Activated CD8-positive, alpha-beta memory T cell treated with anti-CD3 and anti-CD28 coated beads, Interleukin-2, amount 50 U/mL, for 24 hours (primary cell): Measurements from ENCODE around the gene MCU.
"Not testable (repeated sequence)": the region's sequence is repeated elsewhere in the genome, so short reads cannot be mapped to it uniquely, and the experiment has no call there.

Source experiments
- DNase-seq: peaks from one replicate; pipeline ENCODE4 v3.0.0-alpha.2; 2020; ENCODE audit errors: extremely low read depth

The MCU gene

DNA sequence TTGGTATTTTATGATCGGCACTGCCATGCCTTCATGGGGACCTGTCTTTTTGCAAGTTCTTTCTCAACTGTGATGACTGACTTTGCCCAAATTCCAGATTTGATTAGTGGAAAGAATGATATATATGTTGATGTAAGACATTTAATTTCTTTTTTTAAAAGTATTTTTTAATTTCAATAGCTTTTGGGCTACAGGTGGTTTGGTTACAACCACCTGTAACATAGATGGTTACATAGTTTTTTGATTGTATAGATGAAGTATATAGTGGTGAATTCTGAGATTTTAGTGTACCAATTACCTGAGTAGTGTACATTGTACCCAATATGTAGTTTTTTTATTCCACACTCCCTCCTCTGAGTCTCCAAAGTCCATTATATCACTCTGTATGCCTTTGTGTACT lies 69.6 kb downstream of the MCU start:
- no peak for DNase-seq

DNA sequence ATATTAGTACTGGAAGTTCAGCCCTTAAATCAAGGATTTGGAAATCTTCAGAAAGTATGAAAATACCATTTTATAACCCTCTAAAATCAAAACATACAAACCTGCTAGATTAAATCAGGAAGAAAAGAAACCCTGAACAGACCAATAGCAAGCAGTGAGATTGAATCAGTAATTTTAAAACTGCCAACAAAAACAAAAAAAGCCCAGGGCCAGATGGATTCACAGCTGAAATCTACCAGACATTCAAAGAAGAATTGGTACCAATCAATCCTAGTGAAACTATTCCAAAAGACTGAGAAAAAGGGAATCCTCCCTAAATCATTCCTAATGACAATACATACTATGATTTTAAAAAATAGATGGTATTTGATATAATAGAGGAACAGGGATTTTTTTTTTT lies 70.1 kb downstream of the MCU start:
- DNase-seq = no peak

DNA sequence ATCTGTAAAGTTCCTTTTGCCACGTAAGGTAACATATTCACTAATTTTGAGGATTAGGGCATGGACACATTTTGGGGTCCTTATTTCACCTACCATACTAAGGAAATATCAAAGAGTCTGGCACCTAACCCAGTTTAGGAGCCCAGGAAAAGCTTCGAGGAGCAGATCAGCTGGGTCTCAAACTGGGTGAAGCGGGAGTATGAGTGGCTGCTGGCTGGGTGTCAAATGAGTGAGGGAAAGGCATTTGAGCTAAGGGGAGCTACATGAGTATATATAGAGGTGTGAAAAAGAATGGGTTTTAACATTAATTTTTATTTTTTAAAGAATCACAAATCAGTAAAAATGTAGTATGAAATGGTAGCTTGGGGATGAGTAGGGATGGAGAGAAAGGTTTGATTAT lies 71.3 kb downstream of the MCU start:
- DNase-seq = no peak

DNA sequence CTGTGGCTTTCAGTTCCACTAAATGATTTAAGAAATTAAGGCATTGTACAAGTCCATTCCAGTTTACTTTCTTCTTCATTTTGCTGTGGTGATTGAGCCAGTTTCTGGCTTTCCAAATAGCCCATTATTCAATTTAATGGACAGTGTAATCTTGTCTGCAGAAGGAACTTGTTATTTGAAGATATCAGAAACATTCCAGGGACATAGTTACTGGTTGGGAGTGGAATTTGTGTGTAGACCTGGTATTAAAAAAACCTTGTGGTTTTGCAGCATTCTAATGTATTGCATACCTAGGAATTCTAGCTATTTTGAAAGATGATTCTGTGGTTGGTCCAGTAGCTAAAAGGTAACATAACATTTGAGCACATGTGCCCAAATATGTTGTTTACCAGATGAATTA lies 72.2 kb downstream of the MCU start:
- no peak for DNase-seq

DNA sequence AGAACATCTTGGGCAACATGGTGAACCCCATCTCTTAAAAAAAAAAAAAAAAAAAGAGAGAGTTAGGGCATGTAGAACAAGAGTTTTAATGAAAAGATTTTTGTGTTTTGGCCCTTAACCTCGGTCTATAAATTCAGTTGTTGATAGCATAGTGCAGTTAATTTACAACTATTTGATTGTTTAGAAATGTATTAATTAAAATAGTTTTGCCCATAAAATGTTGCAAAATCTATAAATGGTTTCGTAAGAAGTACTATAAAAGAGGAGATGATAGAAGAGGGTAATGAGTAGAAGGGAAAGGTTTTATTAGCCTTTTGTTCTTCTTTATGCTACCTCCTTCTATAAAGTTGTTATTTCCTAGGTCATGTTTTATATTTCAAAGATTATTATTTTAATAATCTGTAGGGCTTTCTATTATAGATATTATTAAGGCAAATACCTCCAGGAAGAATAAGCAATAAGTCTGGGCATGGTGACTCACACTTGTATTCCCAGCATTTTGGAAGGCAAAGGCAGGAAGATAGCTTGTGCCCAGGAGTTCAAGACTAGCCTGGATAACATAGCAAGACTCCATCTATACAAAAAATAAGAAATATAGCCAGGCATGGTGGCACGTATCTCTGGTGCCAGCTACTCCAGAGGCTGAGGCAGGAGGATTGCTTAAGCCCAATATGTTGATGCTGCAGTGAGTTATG lies 73.3 kb downstream of the MCU start:
- DNase-seq = no peak

DNA sequence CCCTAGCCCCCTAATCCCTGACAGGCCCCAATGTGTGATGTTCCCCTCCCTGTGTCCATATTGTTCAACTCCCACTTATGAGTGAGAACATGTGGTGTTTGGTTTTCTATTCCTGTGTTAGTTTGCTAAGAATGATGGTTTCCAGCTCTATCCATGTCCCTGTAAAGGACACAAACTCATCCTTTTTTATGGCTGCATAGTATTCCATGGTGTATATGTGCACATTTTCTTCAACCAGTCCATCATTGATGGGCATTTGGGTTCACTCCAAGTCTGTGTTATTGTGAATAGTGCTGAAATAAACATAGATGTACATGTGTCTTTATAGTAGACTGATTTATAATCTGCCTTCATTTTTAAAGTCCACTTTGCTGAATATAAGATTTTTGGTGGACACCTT lies 79.3 kb downstream of the MCU start:
- DNase-seq = not testable (repeated sequence)

DNA sequence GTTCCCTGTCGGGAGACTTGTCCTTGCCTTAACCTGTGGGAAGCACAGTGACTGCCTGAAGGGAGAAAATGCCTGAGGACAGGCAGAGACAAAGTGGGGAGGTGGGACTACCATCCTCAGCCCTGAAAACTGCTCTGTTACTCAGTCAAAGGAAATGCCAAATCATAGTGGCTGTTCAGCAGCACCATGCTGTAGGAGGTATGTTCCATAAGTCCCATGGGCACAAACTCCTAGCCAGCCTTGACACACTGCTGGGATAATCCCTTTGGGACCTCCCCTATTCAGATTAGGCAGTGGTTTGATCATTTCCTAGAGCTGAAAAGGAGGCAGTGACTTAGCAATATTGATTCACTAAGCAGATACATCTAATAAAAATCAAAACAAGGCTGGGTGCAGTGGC lies 80.1 kb downstream of the MCU start:
- no peak for DNase-seq

DNA sequence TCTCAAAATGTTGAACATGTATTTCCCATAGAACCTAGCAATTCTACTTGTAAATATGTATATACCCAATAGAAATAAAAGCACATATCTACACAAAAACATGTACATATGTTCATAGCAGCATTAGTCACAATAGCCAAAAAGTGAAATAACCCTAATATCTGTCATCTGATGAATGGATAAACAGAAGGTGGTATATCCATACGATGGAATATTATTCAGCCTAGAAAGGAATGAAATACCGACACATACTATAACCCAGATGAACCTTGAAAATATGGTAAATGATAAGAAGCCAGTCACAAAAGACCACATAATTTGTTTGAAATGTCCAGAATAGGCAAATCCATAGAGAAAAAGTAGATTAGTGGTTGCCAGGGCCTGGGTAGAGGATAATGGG lies 87.9 kb downstream of the MCU start:
- no peak for DNase-seq

DNA sequence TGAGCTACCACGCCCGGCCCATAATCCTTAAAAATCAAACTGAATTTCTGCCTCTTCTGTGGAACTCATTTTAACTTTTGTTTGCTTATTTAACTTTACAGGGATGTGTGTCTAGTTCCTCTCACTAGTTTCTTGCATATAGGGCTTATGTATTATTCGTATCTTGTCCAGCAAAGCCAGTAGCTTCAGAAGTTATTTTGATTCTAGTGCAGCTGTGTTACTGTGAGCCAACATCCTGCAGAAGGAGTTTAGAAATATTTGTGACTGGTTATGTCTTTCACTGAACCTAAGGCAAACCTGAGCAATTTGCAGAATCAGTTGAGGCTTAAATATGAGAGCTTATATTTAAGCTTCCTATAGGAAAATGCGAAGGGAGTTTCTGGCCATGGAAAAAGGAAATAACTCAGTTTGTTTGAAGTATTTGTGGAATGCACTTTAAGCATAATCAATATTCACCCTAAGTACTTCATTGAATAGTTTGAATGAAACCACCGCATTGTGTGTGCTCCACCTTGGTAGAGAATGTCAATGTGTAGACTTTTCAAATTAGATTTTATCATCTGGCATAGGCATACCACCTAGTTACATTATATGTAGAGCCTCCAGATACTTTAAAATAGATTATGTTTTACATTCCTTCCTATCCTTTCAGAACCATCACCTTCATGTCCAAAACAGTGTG lies 90.8 kb downstream of the MCU start:
- no peak for DNase-seq

DNA sequence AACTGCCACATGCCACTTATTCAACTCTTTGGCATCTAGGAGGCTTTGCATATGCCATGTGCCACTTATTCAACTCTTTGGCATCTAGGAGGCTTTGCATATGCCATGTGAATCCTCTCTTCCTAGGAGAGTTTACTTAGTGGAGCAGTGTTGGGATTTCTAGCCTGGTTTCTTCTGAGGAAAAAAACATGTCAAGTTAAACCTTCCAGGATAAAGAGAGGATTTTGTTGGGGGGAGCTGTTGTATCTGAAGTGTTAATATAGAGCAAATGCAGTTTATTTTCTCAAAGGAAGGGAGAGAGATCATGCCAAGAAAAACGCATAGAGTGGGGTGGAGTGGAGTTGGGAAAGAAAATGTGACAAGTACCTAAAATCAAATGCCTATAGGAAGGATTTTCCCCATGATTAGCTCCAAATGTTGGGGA lies 91.5 kb downstream of the MCU start:
- no peak for DNase-seq

DNA sequence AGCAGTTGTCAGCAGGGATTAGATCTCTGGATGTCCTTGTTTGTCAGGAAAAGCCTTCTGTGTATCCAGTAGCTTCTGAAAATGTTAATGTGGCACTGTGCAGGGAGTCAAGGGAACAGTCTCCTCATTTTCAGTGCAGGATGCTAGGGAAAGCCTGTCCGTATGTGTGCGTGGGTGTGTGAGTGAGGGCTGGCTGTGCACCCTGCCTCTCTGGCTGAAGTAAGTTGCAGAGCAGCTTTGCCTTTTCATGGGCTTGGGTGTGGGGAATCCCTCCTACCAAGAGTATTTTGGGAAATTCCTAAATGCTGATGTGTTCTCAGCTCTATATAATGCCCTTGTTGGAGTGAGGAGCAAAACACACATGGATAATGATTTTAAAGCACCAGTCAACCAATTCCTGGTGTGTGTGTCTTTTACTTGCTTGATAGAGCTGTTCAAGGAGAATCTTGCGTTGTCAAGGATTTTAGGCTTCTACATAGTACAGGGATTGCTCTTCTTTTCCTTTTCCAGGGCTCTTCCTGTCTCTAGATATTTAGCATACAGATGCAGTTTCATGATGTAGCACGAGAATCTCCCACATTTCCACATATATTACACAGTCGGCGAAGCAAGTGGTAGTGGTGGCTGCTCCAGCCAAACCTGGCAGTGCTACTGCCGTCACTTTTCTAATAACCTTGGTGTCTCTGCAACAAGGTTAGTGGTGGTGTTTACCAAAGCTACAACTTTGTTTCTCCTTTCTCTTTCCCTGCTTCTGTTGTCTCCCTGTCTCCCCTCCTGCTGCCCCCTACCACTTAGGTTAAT lies 92.8 kb downstream of the MCU start:
- no peak for DNase-seq

DNA sequence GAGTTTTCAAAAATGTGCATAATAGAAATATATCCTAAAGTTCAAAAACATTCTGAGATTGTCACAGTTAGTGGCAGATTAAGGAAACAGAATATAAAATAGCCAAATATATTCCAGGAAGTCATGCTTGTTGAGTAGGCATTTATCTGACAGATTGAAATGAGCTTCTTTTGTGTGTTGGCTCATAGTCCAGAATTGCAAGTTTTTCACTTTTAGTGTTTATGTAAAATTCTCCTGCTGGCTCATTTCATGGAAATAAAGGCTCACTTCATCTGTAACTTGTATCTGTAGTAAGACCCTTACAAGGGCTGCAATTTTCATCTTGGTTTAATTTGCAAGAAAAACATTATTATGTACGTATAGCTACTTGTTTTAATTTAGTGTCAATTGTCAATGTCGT lies 93.5 kb downstream of the MCU start:
- DNase-seq = no peak

DNA sequence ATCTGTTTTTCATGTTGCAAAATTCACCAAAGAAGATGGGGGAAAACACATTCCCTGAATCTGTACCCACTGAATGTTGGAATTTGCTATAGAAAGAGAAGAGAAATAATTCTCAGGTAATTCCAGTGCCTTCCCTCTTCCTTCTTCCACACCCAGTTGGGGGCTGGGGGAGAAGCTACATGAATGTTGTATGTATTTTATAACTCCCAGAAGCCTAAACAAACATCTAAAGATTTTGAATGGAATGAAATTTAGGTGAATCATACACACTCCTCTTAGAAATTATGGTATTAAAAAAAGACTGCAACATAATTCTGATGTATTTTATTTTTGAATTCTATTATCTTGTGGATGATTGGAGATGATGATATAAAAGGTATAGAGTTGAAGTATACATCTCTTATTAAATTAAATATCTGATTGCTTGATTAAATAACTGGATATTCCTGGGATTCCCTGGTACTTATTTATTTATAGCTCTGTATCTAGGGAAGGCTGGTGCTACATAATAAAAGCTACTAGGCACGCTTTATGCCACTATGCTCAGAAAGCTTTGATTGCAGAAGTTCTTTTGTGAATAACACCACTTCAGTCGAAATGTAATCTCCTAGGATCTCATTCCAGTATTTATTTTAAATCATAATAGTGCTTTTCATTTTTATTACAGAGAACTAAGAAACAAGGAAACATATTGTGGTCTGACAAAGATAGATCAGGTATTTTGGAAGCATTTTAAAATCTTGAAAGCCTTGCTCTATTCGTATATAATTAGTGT lies 98.5 kb downstream of the MCU start:
- no peak for DNase-seq

DNA sequence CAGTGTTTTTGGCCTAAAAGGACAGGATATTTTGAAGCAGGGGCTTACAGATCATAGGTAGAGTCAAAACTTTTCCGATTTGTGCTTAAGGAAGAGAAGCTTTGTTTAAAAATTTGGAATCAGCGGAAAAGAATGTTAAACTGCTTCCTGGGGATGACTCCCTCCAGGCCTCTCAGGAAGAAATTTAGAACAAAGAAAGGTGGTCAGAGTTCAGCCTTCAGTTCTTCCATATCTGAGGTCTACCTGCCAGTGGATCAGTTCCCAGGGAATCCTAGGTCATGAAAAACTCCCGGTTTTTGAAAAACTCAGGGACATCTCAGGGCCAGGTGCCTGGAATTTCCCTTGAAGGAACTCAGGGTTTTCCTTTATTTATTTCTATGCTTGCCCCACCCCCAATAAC lies 100.3 kb downstream of the MCU start:
- no peak for DNase-seq

DNA sequence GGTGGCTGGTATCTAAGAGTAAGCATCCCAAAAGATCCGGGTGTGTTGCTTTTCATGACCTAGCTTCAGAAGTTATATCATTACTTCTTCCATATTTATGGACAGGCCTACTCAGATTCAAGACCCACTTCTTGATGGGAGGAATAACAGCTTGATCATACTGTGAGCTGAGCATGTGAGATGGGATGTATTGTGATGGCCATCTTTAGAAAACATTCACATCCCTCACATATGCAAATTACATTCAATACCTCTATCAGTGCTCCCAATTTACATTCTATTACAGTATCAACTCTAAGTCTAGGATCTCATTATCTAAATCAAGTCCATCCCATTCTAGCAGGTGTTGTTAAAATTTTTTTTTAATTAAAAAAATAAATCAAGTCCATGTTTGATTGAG lies 101.8 kb downstream of the MCU start:
- no peak for DNase-seq

DNA sequence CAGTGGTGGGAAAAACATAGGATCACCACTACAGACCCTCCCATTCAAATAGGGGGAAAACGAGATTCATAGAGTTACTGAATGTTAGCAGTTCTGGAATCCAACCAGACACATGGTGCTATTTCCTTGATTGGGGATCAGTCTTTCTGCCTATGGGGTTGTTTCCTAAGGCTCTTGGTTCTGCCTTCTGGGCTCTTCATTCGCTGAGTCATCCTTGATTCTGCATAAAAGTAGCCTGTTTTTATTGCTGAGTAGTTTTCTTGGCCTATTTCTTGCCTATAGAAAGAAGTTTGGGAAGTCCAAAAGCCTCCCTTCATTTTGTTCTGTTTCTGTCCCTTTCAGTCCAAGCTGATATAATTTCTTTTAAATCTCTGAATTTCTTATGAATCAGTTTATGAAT lies 102.3 kb downstream of the MCU start:
- DNase-seq = no peak

DNA sequence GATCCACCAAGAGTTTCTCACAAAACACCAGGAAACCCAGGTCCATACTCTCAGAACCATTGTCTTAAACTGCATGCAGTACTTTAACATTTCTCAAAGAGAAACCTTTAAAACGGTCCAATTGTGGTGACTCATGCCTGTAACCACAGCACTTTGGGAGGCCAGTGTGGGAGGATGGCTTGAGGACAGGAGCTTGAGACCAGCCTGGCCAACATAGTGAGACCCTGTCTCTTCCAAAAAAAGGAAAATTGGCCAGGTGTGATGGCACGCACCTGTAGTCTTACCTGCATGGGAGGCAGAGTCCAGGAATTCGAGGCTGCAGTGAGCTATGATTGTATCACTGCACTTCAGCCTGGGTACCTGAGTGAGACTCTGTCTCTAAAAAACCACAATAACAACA lies 104.1 kb downstream of the MCU start:
- no peak for DNase-seq

DNA sequence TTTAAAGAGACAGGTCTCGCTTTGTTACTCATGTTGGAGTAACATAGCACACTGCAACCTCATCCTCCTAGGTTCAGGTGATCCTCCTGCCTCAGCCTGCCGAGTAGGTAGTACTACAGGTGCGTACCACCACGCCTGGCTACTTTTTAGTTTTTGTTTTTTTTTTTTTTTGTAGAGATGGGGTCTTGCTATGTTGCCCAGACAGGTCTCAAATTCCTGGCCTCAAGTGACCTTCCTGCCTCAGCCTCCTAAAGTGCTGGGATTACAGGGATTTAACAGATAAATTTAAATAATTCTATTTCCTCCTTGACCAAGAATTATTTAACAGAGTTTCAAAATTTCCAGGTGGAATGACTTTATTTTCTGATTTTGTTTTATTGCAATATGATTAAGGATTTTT lies 104.6 kb downstream of the MCU start:
- no peak for DNase-seq

DNA sequence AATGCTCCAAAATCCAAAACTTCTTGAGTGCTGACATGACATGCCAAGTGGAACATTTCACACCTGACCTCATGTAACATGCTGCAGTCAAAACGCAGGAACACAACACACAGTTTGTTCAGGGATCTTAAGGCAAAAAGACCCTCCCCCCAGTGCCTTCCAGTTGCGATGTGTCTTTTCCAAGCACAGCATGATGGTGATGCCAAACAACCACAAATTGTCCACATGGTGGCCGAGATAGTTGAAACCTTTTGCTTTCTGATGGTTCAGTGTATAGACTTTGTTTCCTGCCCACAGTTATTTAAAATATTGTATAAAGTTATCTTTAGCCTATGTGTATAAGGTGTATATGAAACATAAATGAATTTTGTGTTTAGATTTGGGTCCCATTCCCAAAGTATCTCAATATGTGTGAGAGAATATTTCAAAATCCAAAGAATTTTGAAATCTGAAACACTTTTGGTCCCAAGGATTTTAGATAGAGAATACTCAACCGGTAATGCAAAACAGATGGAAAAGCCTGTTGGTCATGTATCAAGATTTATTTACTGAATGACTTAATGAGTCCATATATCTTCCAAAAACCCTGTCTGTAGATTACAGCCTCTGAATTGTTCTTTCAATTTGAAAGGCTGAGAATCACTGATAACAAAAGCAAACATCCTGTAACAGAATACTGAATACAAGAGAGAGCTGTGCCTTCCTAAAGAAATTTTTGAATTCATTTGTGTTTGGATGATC lies 108.2 kb downstream of the MCU start:
- DNase-seq = no peak

DNA sequence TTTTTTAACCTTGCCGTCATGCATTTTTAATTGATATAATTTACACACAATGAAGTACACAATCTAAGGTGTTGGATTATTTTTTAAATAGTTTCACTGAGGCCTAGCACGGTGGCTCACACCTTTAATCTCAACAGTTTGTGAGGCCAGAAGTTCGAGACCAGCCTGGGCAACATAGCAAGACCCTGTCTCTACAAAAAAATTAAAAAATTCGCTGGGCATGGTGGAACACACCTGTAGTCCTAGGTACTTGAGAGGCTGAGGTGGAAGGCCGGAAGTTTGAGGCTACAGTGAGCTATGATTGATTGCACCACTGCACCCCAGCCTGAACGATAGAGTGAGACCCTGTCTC lies 108.8 kb downstream of the MCU start:
- no peak for DNase-seq

DNA sequence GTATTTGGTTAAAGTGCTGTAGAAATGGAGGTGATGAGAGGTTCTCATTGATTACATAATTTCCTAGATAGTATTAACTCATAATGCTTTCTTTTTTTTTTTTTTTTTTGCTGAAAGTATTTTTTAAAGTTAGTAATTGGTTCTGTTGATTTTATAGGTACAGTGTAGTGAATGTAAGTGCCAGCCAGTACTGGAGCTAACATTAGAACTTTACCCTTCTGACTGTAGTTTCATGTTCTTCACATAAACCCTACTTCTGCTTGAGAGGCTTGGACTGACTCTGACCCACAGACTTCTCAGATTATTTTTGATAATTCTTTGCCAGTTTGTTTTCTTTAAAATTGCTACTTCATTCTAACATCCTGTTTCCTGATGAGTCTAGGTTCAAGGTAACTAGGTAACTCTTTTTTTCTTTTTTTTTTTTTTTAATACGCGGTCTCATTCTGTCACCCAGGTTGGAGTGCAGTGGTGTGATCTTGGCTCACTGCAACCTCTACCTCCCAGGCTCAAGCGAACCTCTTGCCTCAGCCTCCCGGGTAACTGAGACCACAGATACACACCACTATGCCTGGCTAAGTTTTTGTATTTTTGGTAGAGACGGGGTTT lies 109.4 kb downstream of the MCU start:
- no peak for DNase-seq
